K562 (cell line): ENCODE data around the gene CABP4. TPM values are rescaled to one million over a fixed set of nuclear protein-coding genes. Genes with fewer than 3 reads are reported as not detected.
A peak's percentile ranks its signal among the peaks of the same experiment; 100 is the strongest.

ENCODE experiments used
- IFI16 ChIP-seq: fragments of 250-450 bp; sonication (Bioruptor Pico); IDR thresholded peaks from 2 replicates; pipeline ENCODE4 v2.1.2; 2022; ENCODE audit warnings: mild to moderate bottlenecking, inconsistent platforms
- NFIX ChIP-seq: fragments of 250-450 bp; sonication (Bioruptor Pico); IDR thresholded peaks from 2 replicates; pipeline ENCODE4 v1.4.0; 2020; ENCODE audit warnings: low read depth, mild to moderate bottlenecking, moderate library complexity
- TAF9B ChIP-seq: fragments of 450-650 bp; IDR thresholded peaks from 2 replicates; pipeline ENCODE4 v1.6.1; 2018; ENCODE audit warnings: mild to moderate bottlenecking; ENCODE audit not compliant: partially characterized antibody
- polyA plus RNA-seq, 8 experiments: library from polyadenylated mRNA; depleted of rRNA in 4 of 8; stranded (reverse) in 5 of 8; unstranded in 3 of 8; fragments of >200 nt; fragmentation: Nextera tagmentation in 2 of 8; fragmentation: Illumina TruSeq in 1 of 8; extraction: Ambion mirVana in 2 of 8; extraction: Trizol in 1 of 8; gene quantifications; 2 replicates each; pipeline versions ENCODE4 v1.2.1 to v1.2.3, GENCODE V29; 2011 to 2014; ENCODE audit warnings: inconsistent platforms in 1 of 8, missing spikeins in 1 of 8
- total RNA-seq, 7 experiments: library from RNA; depleted of rRNA in 6 of 7; stranded (reverse); fragments of >200 nt in 6 of 7; fragmentation: Illumina TruSeq in 2 of 7; extraction: Trizol in 2 of 7; gene quantifications; 2 replicates each; pipeline versions ENCODE4 v1.2.1 to v1.2.3, GENCODE V29; 2011 to 2021; ENCODE audit warnings: low replicate concordance in 1 of 7
- TF ChIP-seq, protein P1 (sequence below): conservative IDR thresholded peaks from 2 replicates; pipeline ENCODE4 v1.6.1; 2011; ENCODE audit warnings: low read depth, mild to moderate bottlenecking, low read length; ENCODE audit not compliant: control insufficient read depth
- TF ChIP-seq, protein P2 (sequence below): sonication (generic); formaldehyde crosslinking; IDR thresholded peaks from 2 replicates; pipeline ENCODE4 v1.8.1; 2023; ENCODE audit warnings: mild to moderate bottlenecking, missing genetic modification reagents
- TF ChIP-seq, protein P3 (sequence below): fragments of 250-450 bp; sonication (Bioruptor Pico); IDR thresholded peaks from 2 replicates; pipeline ENCODE4 v1.8.0; 2022; ENCODE audit warnings: inconsistent platforms, mild to moderate bottlenecking, moderate library complexity, borderline replicate concordance
- TF ChIP-seq, protein P4 (sequence below): fragments of 450-650 bp; formaldehyde crosslinking; IDR thresholded peaks from 2 replicates; pipeline ENCODE4 v1.4.0; 2020; ENCODE audit warnings: mild to moderate bottlenecking, moderate library complexity
- TF ChIP-seq, protein P5 (sequence below): fragments of 250-450 bp; sonication (Bioruptor Pico); IDR thresholded peaks from 2 replicates; pipeline ENCODE4 v1.4.0; 2020
- TF ChIP-seq, protein P6 (sequence below): fragments of 450-650 bp; IDR thresholded peaks from 2 replicates; pipeline ENCODE4 v1.6.1; 2016
- TF ChIP-seq, protein P7 (sequence below): fragments of 450-650 bp; formaldehyde crosslinking; conservative IDR thresholded peaks from 2 replicates; pipeline ENCODE4 v1.4.0; 2022; ENCODE audit warnings: mild to moderate bottlenecking, missing genetic modification characterization
- TF ChIP-seq, protein P8 (sequence below): sonication (generic); formaldehyde crosslinking; IDR thresholded peaks from 2 replicates; pipeline ENCODE4 v1.8.0; 2022; ENCODE audit warnings: mild to moderate bottlenecking, missing genetic modification reagents

CABP4 gene
- total and polyA plus RNA-seq, 9 of the 15 experiments (the other 6 are each of a cell fraction or from before 2014, with no cell fraction given) = 0.11 TPM; not detected in 8

DNA sequence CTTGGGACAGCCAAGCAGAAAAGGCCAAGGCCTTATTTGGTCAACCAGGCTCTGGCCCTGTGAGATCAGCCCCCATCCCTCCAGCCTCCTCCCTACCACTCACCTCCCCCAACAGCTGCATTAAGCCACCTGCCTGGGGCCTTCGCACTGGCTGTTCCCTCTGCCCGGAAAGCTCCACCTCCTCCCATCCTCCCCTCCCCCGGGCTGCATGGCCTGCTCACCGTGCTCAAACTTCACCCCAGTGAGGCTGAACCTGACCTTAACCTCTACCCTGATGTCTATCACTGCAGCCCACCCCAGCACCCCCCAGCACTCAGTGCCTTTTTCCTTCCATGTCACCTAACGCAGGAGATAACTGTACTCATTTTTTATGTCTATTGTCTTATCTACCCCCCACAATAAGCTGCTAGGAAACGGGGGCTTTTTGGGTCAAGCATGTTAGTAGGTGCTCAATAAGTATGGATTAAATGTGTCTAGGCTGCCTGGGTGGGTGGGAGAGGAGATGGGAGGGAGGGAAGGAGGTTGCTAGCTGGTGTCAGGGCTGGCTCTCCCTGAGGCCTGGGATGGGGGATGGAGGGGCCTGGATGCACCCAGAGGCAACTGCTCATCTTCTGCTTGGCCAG is 18.6 kb upstream of the CABP4 start (continued):
- TF ChIP-seq, protein P1, sequence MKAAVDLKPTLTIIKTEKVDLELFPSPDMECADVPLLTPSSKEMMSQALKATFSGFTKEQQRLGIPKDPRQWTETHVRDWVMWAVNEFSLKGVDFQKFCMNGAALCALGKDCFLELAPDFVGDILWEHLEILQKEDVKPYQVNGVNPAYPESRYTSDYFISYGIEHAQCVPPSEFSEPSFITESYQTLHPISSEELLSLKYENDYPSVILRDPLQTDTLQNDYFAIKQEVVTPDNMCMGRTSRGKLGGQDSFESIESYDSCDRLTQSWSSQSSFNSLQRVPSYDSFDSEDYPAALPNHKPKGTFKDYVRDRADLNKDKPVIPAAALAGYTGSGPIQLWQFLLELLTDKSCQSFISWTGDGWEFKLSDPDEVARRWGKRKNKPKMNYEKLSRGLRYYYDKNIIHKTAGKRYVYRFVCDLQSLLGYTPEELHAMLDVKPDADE = peak; percentile 67
- TF ChIP-seq, protein P2, sequence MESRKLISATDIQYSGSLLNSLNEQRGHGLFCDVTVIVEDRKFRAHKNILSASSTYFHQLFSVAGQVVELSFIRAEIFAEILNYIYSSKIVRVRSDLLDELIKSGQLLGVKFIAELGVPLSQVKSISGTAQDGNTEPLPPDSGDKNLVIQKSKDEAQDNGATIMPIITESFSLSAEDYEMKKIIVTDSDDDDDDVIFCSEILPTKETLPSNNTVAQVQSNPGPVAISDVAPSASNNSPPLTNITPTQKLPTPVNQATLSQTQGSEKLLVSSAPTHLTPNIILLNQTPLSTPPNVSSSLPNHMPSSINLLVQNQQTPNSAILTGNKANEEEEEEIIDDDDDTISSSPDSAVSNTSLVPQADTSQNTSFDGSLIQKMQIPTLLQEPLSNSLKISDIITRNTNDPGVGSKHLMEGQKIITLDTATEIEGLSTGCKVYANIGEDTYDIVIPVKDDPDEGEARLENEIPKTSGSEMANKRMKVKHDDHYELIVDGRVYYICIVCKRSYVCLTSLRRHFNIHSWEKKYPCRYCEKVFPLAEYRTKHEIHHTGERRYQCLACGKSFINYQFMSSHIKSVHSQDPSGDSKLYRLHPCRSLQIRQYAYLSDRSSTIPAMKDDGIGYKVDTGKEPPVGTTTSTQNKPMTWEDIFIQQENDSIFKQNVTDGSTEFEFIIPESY (CRISPR knock-in tag) = no peak
- TF ChIP-seq IFI16 (CRISPR knock-in tag) = no peak
- no peak for TF ChIP-seq NFIX (CRISPR knock-in tag)
- TF ChIP-seq, protein P3, sequence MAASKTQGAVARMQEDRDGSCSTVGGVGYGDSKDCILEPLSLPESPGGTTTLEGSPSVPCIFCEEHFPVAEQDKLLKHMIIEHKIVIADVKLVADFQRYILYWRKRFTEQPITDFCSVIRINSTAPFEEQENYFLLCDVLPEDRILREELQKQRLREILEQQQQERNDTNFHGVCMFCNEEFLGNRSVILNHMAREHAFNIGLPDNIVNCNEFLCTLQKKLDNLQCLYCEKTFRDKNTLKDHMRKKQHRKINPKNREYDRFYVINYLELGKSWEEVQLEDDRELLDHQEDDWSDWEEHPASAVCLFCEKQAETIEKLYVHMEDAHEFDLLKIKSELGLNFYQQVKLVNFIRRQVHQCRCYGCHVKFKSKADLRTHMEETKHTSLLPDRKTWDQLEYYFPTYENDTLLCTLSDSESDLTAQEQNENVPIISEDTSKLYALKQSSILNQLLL = no peak
- TF ChIP-seq, protein P4, sequence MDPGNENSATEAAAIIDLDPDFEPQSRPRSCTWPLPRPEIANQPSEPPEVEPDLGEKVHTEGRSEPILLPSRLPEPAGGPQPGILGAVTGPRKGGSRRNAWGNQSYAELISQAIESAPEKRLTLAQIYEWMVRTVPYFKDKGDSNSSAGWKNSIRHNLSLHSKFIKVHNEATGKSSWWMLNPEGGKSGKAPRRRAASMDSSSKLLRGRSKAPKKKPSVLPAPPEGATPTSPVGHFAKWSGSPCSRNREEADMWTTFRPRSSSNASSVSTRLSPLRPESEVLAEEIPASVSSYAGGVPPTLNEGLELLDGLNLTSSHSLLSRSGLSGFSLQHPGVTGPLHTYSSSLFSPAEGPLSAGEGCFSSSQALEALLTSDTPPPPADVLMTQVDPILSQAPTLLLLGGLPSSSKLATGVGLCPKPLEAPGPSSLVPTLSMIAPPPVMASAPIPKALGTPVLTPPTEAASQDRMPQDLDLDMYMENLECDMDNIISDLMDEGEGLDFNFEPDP = no peak
- TF ChIP-seq TAF9B = no peak
- TF ChIP-seq, protein P5, sequence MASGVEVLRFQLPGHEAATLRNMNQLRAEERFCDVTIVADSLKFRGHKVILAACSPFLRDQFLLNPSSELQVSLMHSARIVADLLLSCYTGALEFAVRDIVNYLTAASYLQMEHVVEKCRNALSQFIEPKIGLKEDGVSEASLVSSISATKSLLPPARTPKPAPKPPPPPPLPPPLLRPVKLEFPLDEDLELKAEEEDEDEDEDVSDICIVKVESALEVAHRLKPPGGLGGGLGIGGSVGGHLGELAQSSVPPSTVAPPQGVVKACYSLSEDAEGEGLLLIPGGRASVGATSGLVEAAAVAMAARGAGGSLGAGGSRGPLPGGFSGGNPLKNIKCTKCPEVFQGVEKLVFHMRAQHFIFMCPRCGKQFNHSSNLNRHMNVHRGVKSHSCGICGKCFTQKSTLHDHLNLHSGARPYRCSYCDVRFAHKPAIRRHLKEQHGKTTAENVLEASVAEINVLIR = no peak
- TF ChIP-seq, protein P6, sequence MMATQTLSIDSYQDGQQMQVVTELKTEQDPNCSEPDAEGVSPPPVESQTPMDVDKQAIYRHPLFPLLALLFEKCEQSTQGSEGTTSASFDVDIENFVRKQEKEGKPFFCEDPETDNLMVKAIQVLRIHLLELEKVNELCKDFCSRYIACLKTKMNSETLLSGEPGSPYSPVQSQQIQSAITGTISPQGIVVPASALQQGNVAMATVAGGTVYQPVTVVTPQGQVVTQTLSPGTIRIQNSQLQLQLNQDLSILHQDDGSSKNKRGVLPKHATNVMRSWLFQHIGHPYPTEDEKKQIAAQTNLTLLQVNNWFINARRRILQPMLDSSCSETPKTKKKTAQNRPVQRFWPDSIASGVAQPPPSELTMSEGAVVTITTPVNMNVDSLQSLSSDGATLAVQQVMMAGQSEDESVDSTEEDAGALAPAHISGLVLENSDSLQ = no peak
- TF ChIP-seq, protein P7, sequence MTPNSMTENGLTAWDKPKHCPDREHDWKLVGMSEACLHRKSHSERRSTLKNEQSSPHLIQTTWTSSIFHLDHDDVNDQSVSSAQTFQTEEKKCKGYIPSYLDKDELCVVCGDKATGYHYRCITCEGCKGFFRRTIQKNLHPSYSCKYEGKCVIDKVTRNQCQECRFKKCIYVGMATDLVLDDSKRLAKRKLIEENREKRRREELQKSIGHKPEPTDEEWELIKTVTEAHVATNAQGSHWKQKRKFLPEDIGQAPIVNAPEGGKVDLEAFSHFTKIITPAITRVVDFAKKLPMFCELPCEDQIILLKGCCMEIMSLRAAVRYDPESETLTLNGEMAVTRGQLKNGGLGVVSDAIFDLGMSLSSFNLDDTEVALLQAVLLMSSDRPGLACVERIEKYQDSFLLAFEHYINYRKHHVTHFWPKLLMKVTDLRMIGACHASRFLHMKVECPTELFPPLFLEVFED = peak; percentile 83
- TF ChIP-seq, protein P8, sequence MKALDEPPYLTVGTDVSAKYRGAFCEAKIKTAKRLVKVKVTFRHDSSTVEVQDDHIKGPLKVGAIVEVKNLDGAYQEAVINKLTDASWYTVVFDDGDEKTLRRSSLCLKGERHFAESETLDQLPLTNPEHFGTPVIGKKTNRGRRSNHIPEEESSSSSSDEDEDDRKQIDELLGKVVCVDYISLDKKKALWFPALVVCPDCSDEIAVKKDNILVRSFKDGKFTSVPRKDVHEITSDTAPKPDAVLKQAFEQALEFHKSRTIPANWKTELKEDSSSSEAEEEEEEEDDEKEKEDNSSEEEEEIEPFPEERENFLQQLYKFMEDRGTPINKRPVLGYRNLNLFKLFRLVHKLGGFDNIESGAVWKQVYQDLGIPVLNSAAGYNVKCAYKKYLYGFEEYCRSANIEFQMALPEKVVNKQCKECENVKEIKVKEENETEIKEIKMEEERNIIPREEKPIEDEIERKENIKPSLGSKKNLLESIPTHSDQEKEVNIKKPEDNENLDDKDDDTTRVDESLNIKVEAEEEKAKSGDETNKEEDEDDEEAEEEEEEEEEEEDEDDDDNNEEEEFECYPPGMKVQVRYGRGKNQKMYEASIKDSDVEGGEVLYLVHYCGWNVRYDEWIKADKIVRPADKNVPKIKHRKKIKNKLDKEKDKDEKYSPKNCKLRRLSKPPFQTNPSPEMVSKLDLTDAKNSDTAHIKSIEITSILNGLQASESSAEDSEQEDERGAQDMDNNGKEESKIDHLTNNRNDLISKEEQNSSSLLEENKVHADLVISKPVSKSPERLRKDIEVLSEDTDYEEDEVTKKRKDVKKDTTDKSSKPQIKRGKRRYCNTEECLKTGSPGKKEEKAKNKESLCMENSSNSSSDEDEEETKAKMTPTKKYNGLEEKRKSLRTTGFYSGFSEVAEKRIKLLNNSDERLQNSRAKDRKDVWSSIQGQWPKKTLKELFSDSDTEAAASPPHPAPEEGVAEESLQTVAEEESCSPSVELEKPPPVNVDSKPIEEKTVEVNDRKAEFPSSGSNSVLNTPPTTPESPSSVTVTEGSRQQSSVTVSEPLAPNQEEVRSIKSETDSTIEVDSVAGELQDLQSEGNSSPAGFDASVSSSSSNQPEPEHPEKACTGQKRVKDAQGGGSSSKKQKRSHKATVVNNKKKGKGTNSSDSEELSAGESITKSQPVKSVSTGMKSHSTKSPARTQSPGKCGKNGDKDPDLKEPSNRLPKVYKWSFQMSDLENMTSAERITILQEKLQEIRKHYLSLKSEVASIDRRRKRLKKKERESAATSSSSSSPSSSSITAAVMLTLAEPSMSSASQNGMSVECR = no peak
